PC-3 (cell line): ENCODE data around the gene TLR5.

Source experiments
- EZH2phosphoT487 ChIP-seq: fragments of 300-600 bp; sonication (generic); IDR thresholded peaks from 2 replicates; pipeline ENCODE4 v1.6.1; 2018; ENCODE audit warnings: mild to moderate bottlenecking, antibody characterized with exemption, low read length, borderline replicate concordance
- TF ChIP-seq, protein P1 (sequence below): fragments of 300-600 bp; sonication (generic); conservative IDR thresholded peaks from 2 replicates; pipeline ENCODE4 v1.5.1; 2017; ENCODE audit warnings: antibody characterized with exemption, low read depth, mild to moderate bottlenecking, low read length

DNA sequence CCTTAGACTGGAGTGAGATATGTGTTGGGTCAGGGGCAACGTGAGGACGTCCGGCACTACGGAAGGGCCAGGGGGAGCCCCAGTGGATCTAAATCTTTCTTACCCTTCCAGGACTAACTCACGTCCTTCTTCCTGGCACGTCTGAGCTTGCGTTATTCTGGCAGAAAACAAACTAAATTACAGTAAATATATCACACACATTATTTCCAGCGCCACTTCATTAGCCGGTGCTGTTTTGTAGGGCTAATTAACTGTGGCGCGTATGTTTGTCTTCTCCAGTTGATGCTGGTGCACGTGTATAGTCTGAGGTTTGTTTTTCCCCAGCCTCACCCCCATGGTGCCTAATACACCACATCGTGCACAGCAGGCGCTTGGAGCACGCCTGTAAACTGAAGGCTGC, 59.2 kb downstream of the TLR5 start:
- TF ChIP-seq, protein P1, sequence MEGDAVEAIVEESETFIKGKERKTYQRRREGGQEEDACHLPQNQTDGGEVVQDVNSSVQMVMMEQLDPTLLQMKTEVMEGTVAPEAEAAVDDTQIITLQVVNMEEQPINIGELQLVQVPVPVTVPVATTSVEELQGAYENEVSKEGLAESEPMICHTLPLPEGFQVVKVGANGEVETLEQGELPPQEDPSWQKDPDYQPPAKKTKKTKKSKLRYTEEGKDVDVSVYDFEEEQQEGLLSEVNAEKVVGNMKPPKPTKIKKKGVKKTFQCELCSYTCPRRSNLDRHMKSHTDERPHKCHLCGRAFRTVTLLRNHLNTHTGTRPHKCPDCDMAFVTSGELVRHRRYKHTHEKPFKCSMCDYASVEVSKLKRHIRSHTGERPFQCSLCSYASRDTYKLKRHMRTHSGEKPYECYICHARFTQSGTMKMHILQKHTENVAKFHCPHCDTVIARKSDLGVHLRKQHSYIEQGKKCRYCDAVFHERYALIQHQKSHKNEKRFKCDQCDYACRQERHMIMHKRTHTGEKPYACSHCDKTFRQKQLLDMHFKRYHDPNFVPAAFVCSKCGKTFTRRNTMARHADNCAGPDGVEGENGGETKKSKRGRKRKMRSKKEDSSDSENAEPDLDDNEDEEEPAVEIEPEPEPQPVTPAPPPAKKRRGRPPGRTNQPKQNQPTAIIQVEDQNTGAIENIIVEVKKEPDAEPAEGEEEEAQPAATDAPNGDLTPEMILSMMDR, result no peak
- no peak for TF ChIP-seq EZH2phosphoT487
